Stimulated activated CD4-positive, alpha-beta T cell treated with anti-CD3 and anti-CD28 coated beads, Interleukin-4, amount 100 ng/mL, for 48 hours (primary cell): Measurements from ENCODE around the gene SLC6A17.

Experiments
- DNase-seq, 2 donors: peaks; one replicate each; pipeline ENCODE4 v3.0.0-alpha.2; 2020; ENCODE audit warnings: low read depth in 2 of 2

SLC6A17 gene

GRCh38 chr1:110150330-110151174 lies at the start of gene SLC6A17:
Gene SLC6A17 (plus strand): TSS chr1:110150494. CDS start chr1:110166930, 16,436 bp downstream.
- peak; percentile 54 to 57 for DNase-seq

GRCh38 chr1:110102081-110102480 lies 48.2 kb upstream of the SLC6A17 start:
- no peak for DNase-seq

GRCh38 chr1:110106013-110106941 lies 44.0 kb upstream of the SLC6A17 start:
- DNase-seq = peak; percentile 39 to 46

- DNase-seq = no peak
Measured at GRCh38 chr1:110107867-110108469, 42.3 kb upstream of the SLC6A17 start.

GRCh38 chr1:110111081-110111480 lies 39.2 kb upstream of the SLC6A17 start:
- DNase-seq = no peak

GRCh38 chr1:110112143-110112542 lies 38.2 kb upstream of the SLC6A17 start, which contains the start of gene UBL4B:
Gene UBL4B (plus strand): TSS chr1:110112443. CDS start chr1:110112535, 92 bp downstream.
- no peak for DNase-seq

GRCh38 chr1:110112656-110113055 lies 37.6 kb upstream of the SLC6A17 start:
- no peak for DNase-seq

GRCh38 chr1:110113551-110113950 lies 36.7 kb upstream of the SLC6A17 start:
- DNase-seq = no peak

- DNase-seq = no peak
Measured at GRCh38 chr1:110114173-110114572, 36.1 kb upstream of the SLC6A17 start.

- DNase-seq = no peak
Measured at GRCh38 chr1:110114784-110115183, 35.5 kb upstream of the SLC6A17 start.

- peak; percentile 10 to 19 for DNase-seq
Measured at GRCh38 chr1:110118636-110119396, 31.5 kb upstream of the SLC6A17 start.

GRCh38 chr1:110119843-110120242 lies 30.5 kb upstream of the SLC6A17 start:
- DNase-seq = no peak

- DNase-seq = no peak
Measured at GRCh38 chr1:110120960-110121561, 29.2 kb upstream of the SLC6A17 start.

GRCh38 chr1:110123224-110123623 lies 27.1 kb upstream of the SLC6A17 start:
- DNase-seq = no peak

- no peak for DNase-seq
Measured at GRCh38 chr1:110125810-110126209, 24.5 kb upstream of the SLC6A17 start.

GRCh38 chr1:110130113-110130591 lies 20.1 kb upstream of the SLC6A17 start:
- no peak for DNase-seq

- DNase-seq = no peak
Measured at GRCh38 chr1:110130989-110131388, 19.3 kb upstream of the SLC6A17 start.

GRCh38 chr1:110132682-110133081 lies 17.6 kb upstream of the SLC6A17 start:
- no peak for DNase-seq

GRCh38 chr1:110133436-110133835 lies 16.9 kb upstream of the SLC6A17 start:
- DNase-seq = no peak

- DNase-seq = no peak
Measured at GRCh38 chr1:110134050-110134595, 16.2 kb upstream of the SLC6A17 start.
